ENCODE measurements around the gene MED12L.

- TF ChIP-seq CTCF (IDR thresholded peaks at IDR 0.05; ENCODE audit: low read depth, low read length), result no peak
- TF ChIP-seq POLR2A (IDR thresholded peaks at IDR 0.05; ENCODE audit: extremely low read depth, insufficient read length), result no peak
These were observed 138.9 kb downstream of the MED12L start for GRCh38 chr3:151224268-151224866.

Measured in NB4 (cell line).